Measurements from ENCODE around the gene BRD9.
"Not testable (repeated sequence)": the region's sequence is repeated elsewhere in the genome, so short reads cannot be mapped to it uniquely, and the experiment has no call there.

DNA sequence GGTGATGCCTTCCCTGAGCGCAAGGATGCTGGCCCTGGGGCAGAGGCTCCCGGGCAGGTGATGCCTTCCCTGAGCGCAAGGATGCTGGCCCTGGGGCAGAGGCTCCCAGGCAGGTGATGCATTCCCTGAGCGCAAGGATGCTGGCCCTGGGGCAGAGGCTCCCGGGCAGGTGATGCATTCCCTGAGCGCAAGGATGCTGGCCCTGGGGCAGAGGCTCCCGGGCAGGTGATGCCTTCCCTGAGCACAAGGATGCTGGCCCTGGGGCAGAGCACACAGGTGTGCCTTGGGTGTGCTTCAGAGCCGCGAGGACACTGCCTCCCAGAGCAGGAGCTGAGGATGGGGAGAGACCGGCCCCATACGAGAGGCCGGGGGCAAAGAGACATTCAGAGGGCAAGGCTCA, 22.7 kb upstream of the BRD9 start:
- TF ChIP-seq, protein P1, sequence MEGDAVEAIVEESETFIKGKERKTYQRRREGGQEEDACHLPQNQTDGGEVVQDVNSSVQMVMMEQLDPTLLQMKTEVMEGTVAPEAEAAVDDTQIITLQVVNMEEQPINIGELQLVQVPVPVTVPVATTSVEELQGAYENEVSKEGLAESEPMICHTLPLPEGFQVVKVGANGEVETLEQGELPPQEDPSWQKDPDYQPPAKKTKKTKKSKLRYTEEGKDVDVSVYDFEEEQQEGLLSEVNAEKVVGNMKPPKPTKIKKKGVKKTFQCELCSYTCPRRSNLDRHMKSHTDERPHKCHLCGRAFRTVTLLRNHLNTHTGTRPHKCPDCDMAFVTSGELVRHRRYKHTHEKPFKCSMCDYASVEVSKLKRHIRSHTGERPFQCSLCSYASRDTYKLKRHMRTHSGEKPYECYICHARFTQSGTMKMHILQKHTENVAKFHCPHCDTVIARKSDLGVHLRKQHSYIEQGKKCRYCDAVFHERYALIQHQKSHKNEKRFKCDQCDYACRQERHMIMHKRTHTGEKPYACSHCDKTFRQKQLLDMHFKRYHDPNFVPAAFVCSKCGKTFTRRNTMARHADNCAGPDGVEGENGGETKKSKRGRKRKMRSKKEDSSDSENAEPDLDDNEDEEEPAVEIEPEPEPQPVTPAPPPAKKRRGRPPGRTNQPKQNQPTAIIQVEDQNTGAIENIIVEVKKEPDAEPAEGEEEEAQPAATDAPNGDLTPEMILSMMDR (IDR thresholded peaks at IDR 0.05 in 4 of 5, conservative IDR thresholded peaks at IDR 0.05 in 1 of 5): not testable (repeated sequence)
- not testable (repeated sequence) for TF ChIP-seq POLR2A (IDR thresholded peaks at IDR 0.05)
